IPS-20b (cell line): Measurements from ENCODE around the gene RAB3A.
"Not testable (repeated sequence)": the region's sequence is repeated elsewhere in the genome, so short reads cannot be mapped to it uniquely, and the experiment has no call there.

Experiments
- H3K27ac ChIP-seq: one replicate; pipeline ENCODE4 v1.5.1; 2013; ENCODE audit warnings: low read length
- H3K27me3 ChIP-seq: 2 replicates; pipeline ENCODE4 v1.6.1; 2013; ENCODE audit warnings: mild to moderate bottlenecking, low read length, inconsistent platforms; ENCODE audit not compliant: insufficient read depth
- H3K36me3 ChIP-seq: 2 replicates; pipeline ENCODE4 v1.6.1; 2013; ENCODE audit warnings: low read depth, mild to moderate bottlenecking, inconsistent platforms, low read length, moderate library complexity; ENCODE audit not compliant: insufficient read depth
- H3K4me1 ChIP-seq: 2 replicates; pipeline ENCODE4 v1.6.1; 2013; ENCODE audit warnings: mild to moderate bottlenecking, control low read depth, inconsistent platforms, low read length, moderate library complexity; ENCODE audit not compliant: insufficient read depth
- H3K4me3 ChIP-seq: 2 replicates; pipeline ENCODE4 v1.5.1; 2013; ENCODE audit warnings: mild to moderate bottlenecking, low read length, inconsistent platforms
- H3K9ac ChIP-seq: 2 replicates; pipeline ENCODE4 v1.6.1; 2013; ENCODE audit warnings: low read depth, mild to moderate bottlenecking, inconsistent platforms, low read length, moderate library complexity
- H3K9me3 ChIP-seq: 2 replicates; pipeline ENCODE4 v1.6.1; 2013; ENCODE audit warnings: mild to moderate bottlenecking, low read depth, low read length, inconsistent platforms; ENCODE audit not compliant: insufficient read depth

RAB3A gene

DNA sequence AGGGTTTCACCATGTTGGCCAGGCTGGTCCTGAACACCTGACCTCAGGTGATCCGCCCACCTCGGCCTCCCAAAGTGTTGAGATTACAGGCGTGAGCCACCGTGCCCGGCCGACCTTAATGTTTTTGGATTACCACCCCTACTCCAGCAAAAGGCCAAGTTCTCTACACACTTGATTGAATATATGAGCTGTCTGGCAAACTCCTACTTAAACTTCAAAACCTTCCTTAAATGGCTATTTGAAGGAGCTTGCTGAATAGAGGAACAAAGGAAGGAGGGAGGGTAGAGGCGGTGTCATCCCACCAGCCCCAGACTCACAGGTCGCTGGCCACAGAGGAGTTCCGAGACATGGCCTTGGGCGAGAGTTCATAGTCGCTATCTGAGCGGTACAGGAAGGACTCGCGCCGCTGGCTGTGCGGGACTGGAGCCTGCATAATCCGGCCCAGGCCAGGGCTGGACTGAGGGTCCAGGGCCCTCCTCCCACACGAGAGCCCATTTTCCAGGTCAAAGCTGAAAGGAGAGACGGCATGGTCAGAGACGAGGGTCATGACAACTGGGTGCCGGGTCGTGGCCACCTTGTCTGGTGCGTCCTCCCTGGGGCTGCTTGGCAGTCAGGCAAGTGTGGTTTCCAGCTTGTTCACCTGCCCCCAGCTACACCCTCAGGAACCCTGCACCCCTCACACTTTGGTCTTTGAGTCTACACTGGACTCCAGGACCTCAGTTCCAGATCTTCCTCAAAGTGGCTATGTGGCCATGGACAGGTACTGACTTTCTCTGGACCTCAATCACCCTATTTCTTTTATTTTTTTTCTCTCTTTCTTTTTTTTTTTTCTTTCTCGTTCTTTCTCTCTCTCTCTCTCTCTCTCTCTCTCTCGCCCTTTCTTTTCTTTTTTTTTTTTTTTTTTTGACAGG is 18.2 kb upstream of the RAB3A start:
- no peak overlapping the region for H3K27ac ChIP-seq
- H3K9me3 ChIP-seq, result no peaks in the 10 kb centered on the region
- H3K4me3 ChIP-seq, result no peak overlapping the region
- peaks cover 3% of the 10 kb centered on the region; the same call in 1 of the 2 replicates for H3K4me1 ChIP-seq
- no peak overlapping the region for H3K9ac ChIP-seq
- no peaks in the 10 kb centered on the region for H3K36me3 ChIP-seq
- H3K27me3 ChIP-seq, result peaks cover 35% of the 10 kb centered on the region

DNA sequence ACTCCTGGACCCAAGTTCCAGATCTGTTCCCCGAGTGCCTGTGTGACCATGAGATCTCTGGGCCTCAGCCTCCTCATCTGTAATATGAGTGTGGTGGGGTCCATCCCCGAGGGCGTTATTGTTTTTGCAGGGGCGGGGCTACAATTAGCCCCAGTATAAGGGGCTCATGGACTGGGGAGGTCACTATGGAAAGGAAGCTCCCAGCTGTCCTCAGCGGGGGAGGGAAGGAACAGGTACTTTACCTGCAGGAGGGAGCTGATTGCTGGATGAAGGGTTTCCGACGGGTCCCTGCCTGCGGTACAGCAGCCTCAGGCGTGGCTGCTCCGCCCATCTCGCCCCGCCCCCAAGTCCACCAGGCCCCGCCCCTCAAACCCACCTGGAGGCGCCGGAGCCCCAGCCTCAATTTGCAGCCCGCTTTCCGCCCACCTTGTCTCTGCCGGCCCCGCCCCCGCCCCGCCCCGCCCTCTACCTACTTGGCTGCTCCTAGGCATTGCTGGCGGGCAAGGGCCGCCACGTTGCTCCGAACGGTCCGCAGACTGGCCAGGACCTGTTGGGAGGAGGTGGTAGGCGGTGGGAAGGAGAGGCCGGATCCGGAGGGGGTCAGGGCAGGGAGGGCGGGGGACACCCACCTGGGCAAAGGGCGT is 16.9 kb upstream of the RAB3A start:
- no peak overlapping the region for H3K27ac ChIP-seq
- H3K27me3 ChIP-seq, result peaks cover 22% of the 10 kb centered on the region
- H3K9me3 ChIP-seq, result no peaks in the 10 kb centered on the region
- peaks cover 3% of the 10 kb centered on the region; the same call in 1 of the 2 replicates for H3K4me1 ChIP-seq
- H3K4me3 ChIP-seq, result peak overlapping the region; percentile 57
- H3K9ac ChIP-seq, result peak overlapping the region; percentile 41; the same call in 1 of the 2 replicates
- no peaks in the 10 kb centered on the region for H3K36me3 ChIP-seq

DNA sequence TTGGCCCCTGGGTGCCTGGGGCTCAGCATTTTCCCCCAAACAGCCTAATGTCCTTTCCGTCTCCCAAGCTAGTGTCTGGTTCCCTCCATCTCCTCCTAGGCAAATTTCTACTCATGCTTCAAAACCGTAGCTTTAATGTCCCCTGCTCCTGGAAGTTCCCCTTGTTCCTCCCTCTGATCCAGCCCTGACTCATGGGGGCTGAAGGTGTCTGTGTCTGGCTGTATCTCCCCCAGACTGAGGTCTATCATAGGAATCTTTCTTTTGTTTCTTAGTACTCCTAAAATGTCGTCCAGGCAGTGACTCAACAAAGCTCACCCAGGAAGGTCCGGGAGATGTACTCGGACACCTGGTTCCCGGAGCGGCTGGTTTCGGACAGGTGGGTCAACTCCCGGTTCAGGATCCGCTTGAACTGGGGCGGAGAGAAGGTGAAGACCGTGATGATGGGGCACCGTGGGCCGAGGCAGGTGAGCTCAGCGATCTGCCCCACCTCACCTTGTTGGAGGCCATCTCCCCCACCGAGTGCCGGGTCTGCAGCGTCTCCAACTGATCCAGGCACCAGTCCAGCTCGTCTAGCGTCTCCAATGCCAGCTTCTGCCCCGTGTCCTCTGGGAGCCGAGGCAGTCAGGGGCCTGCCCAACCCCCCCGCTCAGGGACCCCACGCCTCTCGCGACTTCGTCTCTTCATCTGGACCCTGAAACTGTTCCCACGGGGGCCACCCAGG is 16.2 kb upstream of the RAB3A start:
- Histone ChIP-seq H3K9me3 (no peaks in the 10 kb centered on the region), H3K27me3 (peaks cover 15% of the 10 kb centered on the region), H3K27ac (no peak overlapping the region), H3K36me3 (no peaks in the 10 kb centered on the region), H3K9ac (no peak overlapping the region; the same call in 1 of the 2 replicates), H3K4me3 (peak overlapping the region; percentile 57; the same call in 1 of the 2 replicates), H3K4me1 (peaks cover 3% of the 10 kb centered on the region; the same call in 1 of the 2 replicates)

DNA sequence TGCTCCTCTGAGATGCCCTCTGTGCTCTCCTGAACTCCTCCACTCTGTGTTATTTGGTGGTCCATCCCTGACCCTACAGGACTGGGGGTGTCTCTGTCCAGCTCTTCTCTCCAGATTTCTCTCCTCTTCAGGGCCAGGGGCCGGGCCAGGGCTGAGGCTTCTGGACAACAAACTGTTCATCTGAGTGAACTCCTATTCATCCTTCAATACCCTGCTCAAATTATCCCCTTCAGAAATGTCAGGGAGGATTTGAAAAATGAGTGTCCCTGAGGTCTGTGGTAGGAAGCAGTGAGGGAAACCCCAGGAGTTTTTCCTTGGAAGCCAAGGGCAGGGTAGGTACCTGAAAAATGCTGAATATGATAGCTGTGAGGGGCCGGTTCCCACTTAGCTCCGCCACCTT is 14.8 kb upstream of the RAB3A start:
- H3K4me1 ChIP-seq, result peaks cover 3% of the 10 kb centered on the region; the same call in 1 of the 2 replicates
- H3K9ac ChIP-seq, result no peak overlapping the region
- no peaks in the 10 kb centered on the region for H3K9me3 ChIP-seq
- H3K36me3 ChIP-seq, result no peaks in the 10 kb centered on the region
- H3K4me3 ChIP-seq, result no peak overlapping the region
- H3K27me3 ChIP-seq, result peaks cover 10% of the 10 kb centered on the region; the same call in 1 of the 2 replicates
- no peak overlapping the region for H3K27ac ChIP-seq

DNA sequence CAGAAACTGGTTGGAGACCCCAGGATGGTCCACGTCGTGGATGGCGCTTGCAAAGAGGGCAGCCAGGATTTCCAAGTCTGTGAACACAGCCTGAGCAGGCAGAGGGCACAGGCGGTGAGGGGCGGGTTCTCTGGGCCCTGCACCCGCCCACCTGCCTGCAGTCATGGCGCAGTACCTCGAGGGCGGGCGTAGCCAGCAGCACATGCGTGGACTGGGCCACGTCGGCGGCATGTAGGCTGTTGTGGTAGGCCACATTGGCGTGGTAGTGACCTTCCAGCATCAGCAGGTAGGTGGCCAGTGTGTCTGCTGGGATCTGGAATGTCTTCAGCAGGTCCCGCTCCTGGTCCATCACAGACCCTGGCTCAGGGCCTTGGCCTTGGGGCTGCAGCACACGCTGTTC is 14.3 kb upstream of the RAB3A start:
- no peak overlapping the region for H3K9ac ChIP-seq
- no peak overlapping the region for H3K27ac ChIP-seq
- H3K4me3 ChIP-seq, result no peak overlapping the region
- H3K9me3 ChIP-seq, result no peaks in the 10 kb centered on the region
- H3K27me3 ChIP-seq, result peaks cover 10% of the 10 kb centered on the region; the same call in 1 of the 2 replicates
- peaks cover 3% of the 10 kb centered on the region; the same call in 1 of the 2 replicates for H3K4me1 ChIP-seq
- H3K36me3 ChIP-seq, result no peaks in the 10 kb centered on the region

DNA sequence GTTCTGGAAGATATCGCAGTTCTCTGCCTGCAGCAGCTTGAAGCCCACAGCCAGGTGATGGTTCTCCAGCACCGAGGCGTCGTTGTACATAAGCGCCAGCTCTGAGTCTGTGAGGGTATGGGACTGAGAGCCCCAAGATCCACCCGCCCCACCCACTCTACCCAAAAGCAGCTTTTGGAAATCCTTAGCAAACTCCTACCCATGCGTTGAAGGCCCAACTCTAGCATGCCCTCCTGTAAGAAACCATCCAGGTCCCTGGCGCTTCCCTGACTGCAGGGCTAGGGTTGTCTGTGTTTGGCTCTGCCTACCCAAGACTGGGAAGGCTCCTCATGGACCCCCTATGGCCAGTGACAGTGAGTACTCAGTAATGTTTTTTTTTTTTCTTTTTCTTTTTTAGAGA is 12.9 kb upstream of the RAB3A start:
- Histone ChIP-seq H3K9me3 (no peaks in the 10 kb centered on the region), H3K27me3 (peaks cover 10% of the 10 kb centered on the region; the same call in 1 of the 2 replicates), H3K27ac (no peak overlapping the region), H3K36me3 (no peaks in the 10 kb centered on the region), H3K4me3 (no peak overlapping the region), H3K9ac (no peak overlapping the region), H3K4me1 (peaks cover 3% of the 10 kb centered on the region; the same call in 1 of the 2 replicates)

DNA sequence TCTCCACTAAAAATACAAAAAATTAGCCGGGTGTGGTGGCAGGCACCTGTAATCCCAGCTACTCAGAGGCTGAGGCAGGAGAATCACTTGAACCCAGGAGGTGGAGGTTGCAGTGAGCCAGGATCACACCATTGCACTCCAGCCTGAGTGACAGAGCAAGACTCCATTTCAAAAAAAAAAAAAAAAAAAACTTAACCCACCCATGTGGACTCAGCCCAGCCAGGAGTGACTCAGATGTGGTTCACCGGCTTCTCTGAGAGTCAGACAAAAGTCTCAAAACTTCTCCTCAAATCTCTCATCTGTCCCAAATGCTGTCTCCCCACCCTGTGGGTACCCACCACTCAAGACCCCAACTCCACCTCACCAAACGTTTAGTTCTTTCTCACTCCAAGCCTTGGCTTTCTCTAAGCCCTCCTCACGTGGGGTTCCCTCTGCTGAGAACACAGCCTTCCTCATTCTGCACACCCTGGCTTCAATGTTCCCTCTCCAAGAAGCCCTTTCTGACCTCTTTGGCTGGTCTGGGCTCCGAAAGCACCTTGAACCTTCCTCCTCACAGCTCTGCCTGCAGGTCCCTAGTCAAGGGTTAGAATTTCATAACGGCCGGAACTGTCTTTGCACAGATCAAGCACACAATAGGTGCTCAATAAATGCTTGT is 11.1 kb upstream of the RAB3A start:
- no peak overlapping the region for H3K27ac ChIP-seq
- H3K9ac ChIP-seq, result no peak overlapping the region
- H3K4me1 ChIP-seq, result no peaks in the 10 kb centered on the region
- H3K9me3 ChIP-seq, result no peaks in the 10 kb centered on the region
- H3K4me3 ChIP-seq, result no peak overlapping the region
- H3K36me3 ChIP-seq, result no peaks in the 10 kb centered on the region
- H3K27me3 ChIP-seq, result peaks cover 3% of the 10 kb centered on the region; the same call in 1 of the 2 replicates

DNA sequence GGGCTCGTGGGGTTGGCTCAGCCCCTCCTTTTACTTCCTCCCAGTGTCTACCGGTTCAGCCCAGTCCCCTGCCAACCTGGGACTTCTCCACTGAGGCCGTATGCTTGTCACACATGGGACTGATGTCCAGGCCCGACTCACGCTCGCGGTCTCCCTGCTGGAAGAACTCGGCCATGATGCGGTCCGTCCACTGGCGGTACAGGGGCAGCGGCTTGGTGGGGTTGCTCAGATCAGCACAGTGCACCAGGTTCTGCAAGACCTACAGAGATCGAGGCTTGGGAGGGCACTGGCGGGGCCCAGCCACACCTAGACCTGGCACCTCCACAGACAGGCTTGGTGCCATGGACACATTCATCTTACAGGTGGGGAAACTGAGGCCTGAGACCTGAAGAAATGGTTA is 7.8 kb upstream of the RAB3A start:
- no peak overlapping the region for H3K27ac ChIP-seq
- no peak overlapping the region for H3K9ac ChIP-seq

DNA sequence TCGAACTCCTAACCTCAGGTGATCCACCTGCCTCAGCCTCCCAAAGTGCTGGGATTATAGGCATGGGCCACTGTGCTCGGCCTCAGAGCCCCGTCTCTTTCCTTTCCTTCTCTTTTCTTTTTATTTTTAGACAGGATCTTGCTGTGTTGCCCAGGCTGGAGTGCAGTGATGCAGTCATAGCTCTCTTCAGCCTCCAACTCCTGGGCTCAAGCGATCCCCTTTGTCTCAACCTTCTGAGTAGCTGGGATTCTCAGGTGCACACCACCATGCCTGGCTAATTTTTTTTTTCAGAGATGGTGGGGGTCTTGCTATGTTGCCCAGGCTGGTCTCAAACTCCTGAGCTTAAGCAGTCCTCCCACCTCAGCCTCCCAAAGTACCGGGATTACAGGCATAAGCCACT is 6.1 kb upstream of the RAB3A start:
- H3K27ac ChIP-seq, H3K4me1 ChIP-seq, H3K9me3 ChIP-seq: not testable (repeated sequence)

More for the DNA sequence above, 7.8 kb upstream of the RAB3A start:
- Histone ChIP-seq H3K36me3 (no peaks in the 10 kb centered on the region), H3K27me3 (no peaks in the 10 kb centered on the region), H3K4me3 (no peak overlapping the region), H3K4me1 (no peaks in the 10 kb centered on the region), H3K9me3 (no peaks in the 10 kb centered on the region)

DNA sequence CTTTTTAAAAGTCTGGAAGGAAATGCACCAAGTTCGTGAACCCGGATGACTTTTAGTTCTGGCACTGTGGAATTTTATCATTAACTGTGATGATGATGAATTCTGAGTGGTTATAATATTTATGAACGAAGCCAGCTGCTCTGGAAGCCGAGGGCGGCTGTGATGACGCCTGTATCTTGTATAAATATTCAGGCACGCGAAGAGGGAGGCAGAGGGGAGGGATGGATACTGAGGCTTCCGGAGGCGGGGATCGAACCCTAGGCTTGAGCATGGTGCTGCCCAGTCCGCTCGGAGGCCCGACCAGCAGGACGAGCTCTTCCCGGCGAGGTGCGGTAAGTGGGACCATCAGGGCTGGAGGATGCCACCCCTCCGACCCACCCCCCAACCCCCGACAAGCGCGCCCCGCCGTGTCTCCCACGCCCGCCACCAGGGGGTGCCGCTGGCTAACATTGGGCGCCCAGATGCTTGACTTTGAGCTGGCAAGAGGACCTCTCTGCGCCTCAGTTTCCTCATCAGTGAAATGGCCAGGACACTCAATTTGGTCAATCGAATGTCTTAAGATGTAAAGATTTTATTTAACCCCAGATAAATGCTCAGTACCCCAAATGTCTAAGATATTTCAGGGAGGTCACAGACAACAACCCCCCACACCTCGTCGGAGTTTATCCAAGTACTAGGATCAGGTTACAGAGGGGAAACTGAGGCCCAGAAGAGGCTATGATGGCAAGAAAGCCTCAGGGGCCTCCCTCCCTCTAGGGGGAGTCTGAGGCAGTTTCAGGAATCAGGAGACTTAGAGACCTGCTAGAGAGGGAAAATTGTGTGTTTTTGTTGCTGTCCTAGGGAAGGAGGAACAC is 4.5 kb upstream of the RAB3A start:
- Histone ChIP-seq H3K9me3 (no peaks in the 10 kb centered on the region), H3K36me3 (no peaks in the 10 kb centered on the region), H3K4me1 (peaks cover 7% of the 10 kb centered on the region; the same call in 1 of the 2 replicates), H3K9ac (no peak overlapping the region), H3K27ac (no peak overlapping the region), H3K4me3 (no peak overlapping the region), H3K27me3 (peaks cover 2% of the 10 kb centered on the region)

More for the DNA sequence above, 6.1 kb upstream of the RAB3A start:
- H3K36me3 ChIP-seq, H3K9ac ChIP-seq, H3K27me3 ChIP-seq, H3K4me3 ChIP-seq: not testable (repeated sequence)
